ENCODE data around the gene RRBP1. TPM values are rescaled to one million over a fixed set of nuclear protein-coding genes. Genes with fewer than 3 reads are reported as not detected.
A peak's percentile ranks its signal among the peaks of the same experiment; 100 is the strongest.

The RRBP1 gene
- total RNA-seq, 1 donor from 2014 or later = 312 TPM

GRCh38 chr20:17615645-17616479 lies 66.2 kb downstream of the RRBP1 start:
- no peak for TF ChIP-seq CTCF (IDR thresholded peaks at IDR 0.05)
- no peaks in the 10 kb centered on the region for H3K9me3 Mint-ChIP-seq (ENCODE audit: unreplicated experiment)
- H3K27me3 Mint-ChIP-seq (ENCODE audit: unreplicated experiment) = no peaks in the 10 kb centered on the region
- DNase-seq (ENCODE audit: extremely low spot score, unreplicated experiment) = peak; percentile 83
- H3K27ac Mint-ChIP-seq (ENCODE audit: unreplicated experiment) = peak overlapping the region; percentile 23
- peaks cover 46% of the 10 kb centered on the region for H3K4me1 Mint-ChIP-seq (ENCODE audit: unreplicated experiment)
- H3K4me3 Mint-ChIP-seq (ENCODE audit: unreplicated experiment) = no peak overlapping the region
- H3K36me3 Mint-ChIP-seq (ENCODE audit: unreplicated experiment) = peaks cover 22% of the 10 kb centered on the region

GRCh38 chr20:17614812-17615644 lies 67.0 kb downstream of the RRBP1 start:
- no peaks in the 10 kb centered on the region for H3K27me3 Mint-ChIP-seq (ENCODE audit: unreplicated experiment)
- peaks cover 49% of the 10 kb centered on the region for H3K4me1 Mint-ChIP-seq (ENCODE audit: unreplicated experiment)
- peaks cover 23% of the 10 kb centered on the region for H3K36me3 Mint-ChIP-seq (ENCODE audit: unreplicated experiment)
- H3K9me3 Mint-ChIP-seq (ENCODE audit: unreplicated experiment) = no peaks in the 10 kb centered on the region
- no peak for DNase-seq (ENCODE audit: extremely low spot score, unreplicated experiment)
- H3K27ac Mint-ChIP-seq (ENCODE audit: unreplicated experiment) = peak overlapping the region; percentile 59
- H3K4me3 Mint-ChIP-seq (ENCODE audit: unreplicated experiment) = no peak overlapping the region
- TF ChIP-seq CTCF (IDR thresholded peaks at IDR 0.05) = no peak

- TF ChIP-seq CTCF (IDR thresholded peaks at IDR 0.05) = no peak
- Mint-ChIP-seq H3K36me3 (ENCODE audit: unreplicated experiment) (peaks cover 23% of the 10 kb centered on the region), H3K27ac (ENCODE audit: unreplicated experiment) (peak overlapping the region; percentile 74), H3K27me3 (ENCODE audit: unreplicated experiment) (no peaks in the 10 kb centered on the region), H3K9me3 (ENCODE audit: unreplicated experiment) (no peaks in the 10 kb centered on the region), H3K4me1 (ENCODE audit: unreplicated experiment) (peaks cover 56% of the 10 kb centered on the region), H3K4me3 (ENCODE audit: unreplicated experiment) (no peak overlapping the region)
- DNase-seq (ENCODE audit: extremely low spot score, unreplicated experiment) = peak; percentile 88
Observed at GRCh38 chr20:17614176-17614811, 67.7 kb downstream of the RRBP1 start.

DNA sequence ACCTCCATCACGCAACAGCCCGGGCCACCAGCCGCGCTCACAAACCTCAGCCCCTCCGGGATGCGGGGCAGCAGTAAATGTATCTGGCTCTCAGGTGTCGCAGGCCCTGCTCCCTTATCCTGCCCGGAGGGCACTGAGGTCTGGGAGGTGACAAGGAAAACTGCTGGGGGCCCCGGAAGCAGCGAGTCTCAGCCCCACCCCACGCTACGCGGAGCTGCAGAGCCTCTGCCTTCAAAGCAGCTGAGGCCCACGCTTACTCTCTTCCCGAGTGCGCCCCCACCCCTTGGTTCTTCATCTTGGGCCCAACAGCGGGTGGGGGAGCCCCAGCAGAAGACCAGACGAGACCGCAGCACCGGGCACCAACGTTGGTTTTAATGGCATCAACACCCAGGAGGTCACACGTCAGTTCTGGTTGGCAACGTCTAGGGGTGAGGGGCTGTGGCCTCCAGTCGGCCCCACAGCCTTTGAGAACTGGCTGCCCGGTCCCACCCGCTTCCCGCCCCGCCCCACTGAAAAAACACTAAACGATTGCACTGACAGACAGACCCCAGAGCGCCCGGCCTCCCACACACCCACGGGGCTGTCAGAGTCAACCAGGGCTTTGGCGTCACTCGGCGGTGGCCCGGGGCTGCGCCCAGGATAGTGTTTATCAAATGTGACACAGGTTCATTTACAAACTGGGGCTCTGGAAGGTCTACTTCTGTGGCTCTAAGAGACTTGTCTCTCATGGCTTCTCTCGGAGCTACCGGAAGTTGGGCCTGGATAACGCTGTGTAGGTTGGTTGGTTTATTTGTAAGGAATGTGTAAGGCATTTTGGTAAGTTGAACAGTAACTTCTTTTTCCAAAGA lies 68.5 kb downstream of the RRBP1 start:
- Mint-ChIP-seq H3K9me3 (ENCODE audit: unreplicated experiment) (no peaks in the 10 kb centered on the region), H3K4me1 (ENCODE audit: unreplicated experiment) (peaks cover 59% of the 10 kb centered on the region), H3K36me3 (ENCODE audit: unreplicated experiment) (peaks cover 19% of the 10 kb centered on the region), H3K27ac (ENCODE audit: unreplicated experiment) (peak overlapping the region; percentile 94), H3K27me3 (ENCODE audit: unreplicated experiment) (no peaks in the 10 kb centered on the region), H3K4me3 (ENCODE audit: unreplicated experiment) (no peak overlapping the region)
- no peak for TF ChIP-seq CTCF (IDR thresholded peaks at IDR 0.05)
- DNase-seq (ENCODE audit: extremely low spot score, unreplicated experiment) = no peak
